ENCODE results near the gene AGXT2. TPM values are rescaled to one million over a fixed set of nuclear protein-coding genes. Genes with fewer than 3 reads are reported as not detected.

AGXT2 gene
- total and polyA plus RNA-seq, 9 of the 15 experiments (the other 6 are each of a cell fraction or from before 2014, with no cell fraction given), result not detected

- TF ChIP-seq ARID4B (CRISPR knock-in tag; IDR thresholded peaks at IDR 0.05) (no peak), BACH1 (tag; IDR thresholded peaks at IDR 0.05) (no peak), HSF4 (CRISPR knock-in tag; IDR thresholded peaks at IDR 0.05; ENCODE audit: borderline replicate concordance) (no peak), YY1 (IDR thresholded peaks at IDR 0.05; ENCODE audit: borderline replicate concordance in 1 of 3, control insufficient read depth in 1 of 3, extremely low read depth in 1 of 3, insufficient read depth in 3 of 3, insufficient read length in 1 of 3, insufficient replicate concordance in 2 of 3, low read depth in 1 of 3, low read length in 2 of 3) (no peak), XRCC3 (IDR thresholded peaks at IDR 0.05) (no peak), BDP1 (IDR thresholded peaks at IDR 0.05; ENCODE audit: insufficient read depth, insufficient read length) (no peak), NFYB (IDR thresholded peaks at IDR 0.05; ENCODE audit: extremely low read depth, insufficient read length) (no peak), ZNF589 (CRISPR knock-in tag; IDR thresholded peaks at IDR 0.05; ENCODE audit: low read depth) (no peak)
- TF ChIP-seq, protein P1, sequence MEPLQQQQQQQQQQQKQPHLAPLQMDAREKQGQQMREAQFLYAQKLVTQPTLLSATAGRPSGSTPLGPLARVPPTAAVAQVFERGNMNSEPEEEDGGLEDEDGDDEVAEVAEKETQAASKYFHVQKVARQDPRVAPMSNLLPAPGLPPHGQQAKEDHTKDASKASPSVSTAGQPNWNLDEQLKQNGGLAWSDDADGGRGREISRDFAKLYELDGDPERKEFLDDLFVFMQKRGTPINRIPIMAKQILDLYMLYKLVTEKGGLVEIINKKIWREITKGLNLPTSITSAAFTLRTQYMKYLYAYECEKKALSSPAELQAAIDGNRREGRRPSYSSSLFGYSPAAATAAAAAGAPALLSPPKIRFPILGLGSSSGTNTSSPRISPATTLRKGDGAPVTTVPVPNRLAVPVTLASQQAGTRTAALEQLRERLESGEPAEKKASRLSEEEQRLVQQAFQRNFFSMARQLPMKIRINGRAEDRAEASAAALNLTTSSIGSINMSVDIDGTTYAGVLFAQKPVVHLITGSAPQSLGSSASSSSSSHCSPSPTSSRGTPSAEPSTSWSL (CRISPR knock-in tag; IDR thresholded peaks at IDR 0.05; ENCODE audit: borderline replicate concordance), result no peak
- TF ChIP-seq, protein P2, sequence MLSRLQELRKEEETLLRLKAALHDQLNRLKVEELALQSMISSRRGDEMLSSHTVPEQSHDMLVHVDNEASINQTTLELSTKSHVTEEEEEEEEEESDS (CRISPR knock-in tag; IDR thresholded peaks at IDR 0.05), result no peak
- TF ChIP-seq, protein P3, sequence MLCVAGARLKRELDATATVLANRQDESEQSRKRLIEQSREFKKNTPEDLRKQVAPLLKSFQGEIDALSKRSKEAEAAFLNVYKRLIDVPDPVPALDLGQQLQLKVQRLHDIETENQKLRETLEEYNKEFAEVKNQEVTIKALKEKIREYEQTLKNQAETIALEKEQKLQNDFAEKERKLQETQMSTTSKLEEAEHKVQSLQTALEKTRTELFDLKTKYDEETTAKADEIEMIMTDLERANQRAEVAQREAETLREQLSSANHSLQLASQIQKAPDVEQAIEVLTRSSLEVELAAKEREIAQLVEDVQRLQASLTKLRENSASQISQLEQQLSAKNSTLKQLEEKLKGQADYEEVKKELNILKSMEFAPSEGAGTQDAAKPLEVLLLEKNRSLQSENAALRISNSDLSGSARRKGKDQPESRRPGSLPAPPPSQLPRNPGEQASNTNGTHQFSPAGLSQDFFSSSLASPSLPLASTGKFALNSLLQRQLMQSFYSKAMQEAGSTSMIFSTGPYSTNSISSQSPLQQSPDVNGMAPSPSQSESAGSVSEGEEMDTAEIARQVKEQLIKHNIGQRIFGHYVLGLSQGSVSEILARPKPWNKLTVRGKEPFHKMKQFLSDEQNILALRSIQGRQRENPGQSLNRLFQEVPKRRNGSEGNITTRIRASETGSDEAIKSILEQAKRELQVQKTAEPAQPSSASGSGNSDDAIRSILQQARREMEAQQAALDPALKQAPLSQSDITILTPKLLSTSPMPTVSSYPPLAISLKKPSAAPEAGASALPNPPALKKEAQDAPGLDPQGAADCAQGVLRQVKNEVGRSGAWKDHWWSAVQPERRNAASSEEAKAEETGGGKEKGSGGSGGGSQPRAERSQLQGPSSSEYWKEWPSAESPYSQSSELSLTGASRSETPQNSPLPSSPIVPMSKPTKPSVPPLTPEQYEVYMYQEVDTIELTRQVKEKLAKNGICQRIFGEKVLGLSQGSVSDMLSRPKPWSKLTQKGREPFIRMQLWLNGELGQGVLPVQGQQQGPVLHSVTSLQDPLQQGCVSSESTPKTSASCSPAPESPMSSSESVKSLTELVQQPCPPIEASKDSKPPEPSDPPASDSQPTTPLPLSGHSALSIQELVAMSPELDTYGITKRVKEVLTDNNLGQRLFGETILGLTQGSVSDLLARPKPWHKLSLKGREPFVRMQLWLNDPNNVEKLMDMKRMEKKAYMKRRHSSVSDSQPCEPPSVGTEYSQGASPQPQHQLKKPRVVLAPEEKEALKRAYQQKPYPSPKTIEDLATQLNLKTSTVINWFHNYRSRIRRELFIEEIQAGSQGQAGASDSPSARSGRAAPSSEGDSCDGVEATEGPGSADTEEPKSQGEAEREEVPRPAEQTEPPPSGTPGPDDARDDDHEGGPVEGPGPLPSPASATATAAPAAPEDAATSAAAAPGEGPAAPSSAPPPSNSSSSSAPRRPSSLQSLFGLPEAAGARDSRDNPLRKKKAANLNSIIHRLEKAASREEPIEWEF (CRISPR knock-in tag; IDR thresholded peaks at IDR 0.05), result no peak
These were observed 44.0 kb upstream of the AGXT2 start (continued) for GRCh38 chr5:35091704-35092103.

All from K562 (cell line).